GM18861 (cell line): ENCODE results near the gene LEFTY1.
"Not testable (repeated sequence)": the region's sequence is repeated elsewhere in the genome, so short reads cannot be mapped to it uniquely, and the experiment has no call there.

Experiments used
- ATAC-seq: cut with Tn5 transposase; IDR thresholded peaks from one replicate; pipeline ENCODE4 v1.9.1; 2021; ENCODE audit not compliant: unreplicated experiment

LEFTY1 gene

GRCh38 chr1:225888289-225888897 lies 553 bp downstream of the LEFTY1 start:
- no peak for ATAC-seq

- not testable (repeated sequence) for ATAC-seq
Measured at GRCh38 chr1:225887554-225888288, 1.2 kb downstream of the LEFTY1 start.

GRCh38 chr1:225887030-225887314 lies 2.0 kb downstream of the LEFTY1 start:
- no peak for ATAC-seq

GRCh38 chr1:225886159-225887029 lies 2.6 kb downstream of the LEFTY1 start:
- ATAC-seq: no peak

- ATAC-seq: no peak
Measured at GRCh38 chr1:225885336-225885735, 3.6 kb downstream of the LEFTY1 start.

GRCh38 chr1:225883616-225884265 lies 5.2 kb downstream of the LEFTY1 start:
- no peak for ATAC-seq

GRCh38 chr1:225882694-225883615 lies 6.0 kb downstream of the LEFTY1 start:
- peak; percentile 13 for ATAC-seq

- peak; percentile 69 for ATAC-seq
Measured at GRCh38 chr1:225881959-225882693, 6.8 kb downstream of the LEFTY1 start, which contains the start of gene TMEM63A. TSS of gene TMEM63A (minus strand) at chr1:225882380. CDS start at chr1:225877580, 4,800 bp downstream.

GRCh38 chr1:225881081-225881958 lies 7.6 kb downstream of the LEFTY1 start:
- no peak for ATAC-seq

- no peak for ATAC-seq
Measured at GRCh38 chr1:225880636-225881035, 8.3 kb downstream of the LEFTY1 start.

- no peak for ATAC-seq
Measured at GRCh38 chr1:225880222-225880588, 8.7 kb downstream of the LEFTY1 start.

GRCh38 chr1:225879521-225880221 lies 9.3 kb downstream of the LEFTY1 start:
- ATAC-seq: no peak

GRCh38 chr1:225878282-225878681 lies 10.7 kb downstream of the LEFTY1 start:
- ATAC-seq: no peak

GRCh38 chr1:225877580-225877979 lies 11.4 kb downstream of the LEFTY1 start:
- ATAC-seq: no peak

- ATAC-seq: no peak
Measured at GRCh38 chr1:225876900-225877510, 11.9 kb downstream of the LEFTY1 start.

GRCh38 chr1:225875044-225875815 lies 13.7 kb downstream of the LEFTY1 start:
- no peak for ATAC-seq

- ATAC-seq: no peak
Measured at GRCh38 chr1:225874431-225874830, 14.5 kb downstream of the LEFTY1 start.
